ENCODE data around the gene KIAA1958. TPM values are rescaled to one million over a fixed set of nuclear protein-coding genes. Genes with fewer than 3 reads are reported as not detected.

The KIAA1958 gene
- total RNA-seq, 4 donors from 2014 or later: 2.0 to 6.0 (median 4.8) TPM

GRCh38 chr9:112487799-112488340 is 1.2 kb downstream of the KIAA1958 start:
- no peak for TF ChIP-seq CTCF (IDR thresholded peaks at IDR 0.05)

GRCh38 chr9:112489039-112489546 is 2.5 kb downstream of the KIAA1958 start:
- DNase-seq (ENCODE audit: low spot score) (no peak), ATAC-seq (ENCODE audit: low FRiP score) (no peak)
- no peak for TF ChIP-seq CTCF (IDR thresholded peaks at IDR 0.05)

More at GRCh38 chr9:112487799-112488340, 1.2 kb downstream of the KIAA1958 start:
- ATAC-seq (ENCODE audit: low FRiP score) (no peak), DNase-seq (ENCODE audit: low spot score) (no peak)

GRCh38 chr9:112489876-112490666 is 3.4 kb downstream of the KIAA1958 start:
- ATAC-seq (ENCODE audit: low FRiP score): no peak
- TF ChIP-seq CTCF (IDR thresholded peaks at IDR 0.05): no peak
- no peak for DNase-seq (ENCODE audit: low spot score)

GRCh38 chr9:112493393-112494137 is 6.9 kb downstream of the KIAA1958 start:
- DNase-seq (ENCODE audit: low spot score): no peak

GRCh38 chr9:112494153-112494552 is 7.5 kb downstream of the KIAA1958 start:
- ATAC-seq (ENCODE audit: low FRiP score) (no peak), DNase-seq (ENCODE audit: low spot score) (no peak)
- TF ChIP-seq CTCF (IDR thresholded peaks at IDR 0.05): no peak

More at GRCh38 chr9:112493393-112494137, 6.9 kb downstream of the KIAA1958 start:
- TF ChIP-seq CTCF (IDR thresholded peaks at IDR 0.05): no peak
- no peak for ATAC-seq (ENCODE audit: low FRiP score)

- no peak for DNase-seq (ENCODE audit: low spot score)
Measured at GRCh38 chr9:112495614-112496013, 9.0 kb downstream of the KIAA1958 start.

More at GRCh38 chr9:112495614-112496013, 9.0 kb downstream of the KIAA1958 start:
- TF ChIP-seq CTCF (IDR thresholded peaks at IDR 0.05): no peak
- no peak for ATAC-seq (ENCODE audit: low FRiP score)

Measured in omental fat pad (tissue), 4 donors.